ENCODE results near the gene TSPAN10. TPM values are rescaled to one million over a fixed set of nuclear protein-coding genes. Genes with fewer than 3 reads are reported as not detected.

TSPAN10 gene
- total RNA-seq, 1 donor, result 0.10 TPM

- H3K4me3 ChIP-seq (ENCODE audit: low read length), result no peak overlapping the region
- peaks cover 5% of the 10 kb centered on the region for H3K27me3 ChIP-seq (ENCODE audit: insufficient read depth, low read length)
- H3K4me1 ChIP-seq (ENCODE audit: insufficient read depth, low read length), result no peaks in the 10 kb centered on the region
- H3K9me3 ChIP-seq (ENCODE audit: low read depth, low read length), result no peaks in the 10 kb centered on the region
Observed at GRCh38 chr17:81647640-81648012, 10.6 kb downstream of the TSPAN10 start.

GRCh38 chr17:81648013-81648706 lies 11.2 kb downstream of the TSPAN10 start:
- Histone ChIP-seq H3K27me3 (ENCODE audit: insufficient read depth, low read length) (peaks cover 5% of the 10 kb centered on the region), H3K4me1 (ENCODE audit: insufficient read depth, low read length) (peaks cover 4% of the 10 kb centered on the region), H3K9me3 (ENCODE audit: low read depth, low read length) (no peaks in the 10 kb centered on the region), H3K4me3 (ENCODE audit: low read length) (no peak overlapping the region)

GRCh38 chr17:81648707-81649085 lies 11.7 kb downstream of the TSPAN10 start:
- H3K4me3 ChIP-seq (ENCODE audit: low read length), result no peak overlapping the region
- peaks cover 9% of the 10 kb centered on the region for H3K4me1 ChIP-seq (ENCODE audit: insufficient read depth, low read length)
- no peaks in the 10 kb centered on the region for H3K9me3 ChIP-seq (ENCODE audit: low read depth, low read length)
- peaks cover 5% of the 10 kb centered on the region for H3K27me3 ChIP-seq (ENCODE audit: insufficient read depth, low read length)

GRCh38 chr17:81650951-81651350 lies 14.0 kb downstream of the TSPAN10 start:
- peaks cover 5% of the 10 kb centered on the region for H3K27me3 ChIP-seq (ENCODE audit: insufficient read depth, low read length)
- peaks cover 13% of the 10 kb centered on the region for H3K4me1 ChIP-seq (ENCODE audit: insufficient read depth, low read length)
- H3K9me3 ChIP-seq (ENCODE audit: low read depth, low read length), result no peaks in the 10 kb centered on the region
- H3K4me3 ChIP-seq (ENCODE audit: low read length), result no peak overlapping the region

GRCh38 chr17:81651692-81652091 lies 14.7 kb downstream of the TSPAN10 start:
- H3K27me3 ChIP-seq (ENCODE audit: insufficient read depth, low read length), result peaks cover 5% of the 10 kb centered on the region

GRCh38 chr17:81652906-81653771 lies 16.1 kb downstream of the TSPAN10 start:
- peak overlapping the region; percentile 30 for H3K4me3 ChIP-seq (ENCODE audit: low read length)
- H3K4me1 ChIP-seq (ENCODE audit: insufficient read depth, low read length), result peaks cover 18% of the 10 kb centered on the region
- peaks cover 5% of the 10 kb centered on the region for H3K27me3 ChIP-seq (ENCODE audit: insufficient read depth, low read length)
- H3K9me3 ChIP-seq (ENCODE audit: low read depth, low read length), result no peaks in the 10 kb centered on the region

More at GRCh38 chr17:81651692-81652091, 14.7 kb downstream of the TSPAN10 start:
- H3K4me1 ChIP-seq (ENCODE audit: insufficient read depth, low read length), result peaks cover 13% of the 10 kb centered on the region
- no peaks in the 10 kb centered on the region for H3K9me3 ChIP-seq (ENCODE audit: low read depth, low read length)
- no peak overlapping the region for H3K4me3 ChIP-seq (ENCODE audit: low read length)

GRCh38 chr17:81655378-81656117 lies 18.6 kb downstream of the TSPAN10 start:
- Histone ChIP-seq H3K27me3 (ENCODE audit: insufficient read depth, low read length) (no peaks in the 10 kb centered on the region), H3K4me1 (ENCODE audit: insufficient read depth, low read length) (peaks cover 18% of the 10 kb centered on the region), H3K9me3 (ENCODE audit: low read depth, low read length) (no peaks in the 10 kb centered on the region), H3K4me3 (ENCODE audit: low read length) (no peak overlapping the region)

- H3K27me3 ChIP-seq (ENCODE audit: insufficient read depth, low read length), result no peaks in the 10 kb centered on the region
- H3K9me3 ChIP-seq (ENCODE audit: low read depth, low read length), result no peaks in the 10 kb centered on the region
- H3K4me3 ChIP-seq (ENCODE audit: low read length), result no peak within 1 kb of the TSS
- peaks cover 18% of the 10 kb centered on the region for H3K4me1 ChIP-seq (ENCODE audit: insufficient read depth, low read length)
Observed at GRCh38 chr17:81656118-81656743, 19.2 kb downstream of the TSPAN10 start, which contains the start of gene PDE6G. PDE6G (minus strand) TSS chr17:81656542; CDS start chr17:81653305, 3,237 bp downstream.

GRCh38 chr17:81656835-81657234 lies 19.8 kb downstream of the TSPAN10 start:
- Histone ChIP-seq H3K4me3 (ENCODE audit: low read length) (no peak overlapping the region), H3K27me3 (ENCODE audit: insufficient read depth, low read length) (no peaks in the 10 kb centered on the region), H3K4me1 (ENCODE audit: insufficient read depth, low read length) (peaks cover 18% of the 10 kb centered on the region), H3K9me3 (ENCODE audit: low read depth, low read length) (no peaks in the 10 kb centered on the region)

GRCh38 chr17:81659038-81659437 lies 22.0 kb downstream of the TSPAN10 start:
- Histone ChIP-seq H3K4me3 (ENCODE audit: low read length) (no peak overlapping the region), H3K9me3 (ENCODE audit: low read depth, low read length) (no peaks in the 10 kb centered on the region), H3K4me1 (ENCODE audit: insufficient read depth, low read length) (peaks cover 5% of the 10 kb centered on the region), H3K27me3 (ENCODE audit: insufficient read depth, low read length) (no peaks in the 10 kb centered on the region)

GRCh38 chr17:81660441-81660840 lies 23.4 kb downstream of the TSPAN10 start:
- no peaks in the 10 kb centered on the region for H3K9me3 ChIP-seq (ENCODE audit: low read depth, low read length)
- peaks cover 12% of the 10 kb centered on the region for H3K4me1 ChIP-seq (ENCODE audit: insufficient read depth, low read length)
- no peak overlapping the region for H3K4me3 ChIP-seq (ENCODE audit: low read length)
- H3K27me3 ChIP-seq (ENCODE audit: insufficient read depth, low read length), result no peaks in the 10 kb centered on the region

GRCh38 chr17:81662002-81662401 lies 25.0 kb downstream of the TSPAN10 start:
- no peaks in the 10 kb centered on the region for H3K9me3 ChIP-seq (ENCODE audit: low read depth, low read length)
- peaks cover 17% of the 10 kb centered on the region for H3K4me1 ChIP-seq (ENCODE audit: insufficient read depth, low read length)
- H3K27me3 ChIP-seq (ENCODE audit: insufficient read depth, low read length), result no peaks in the 10 kb centered on the region
- H3K4me3 ChIP-seq (ENCODE audit: low read length), result no peak overlapping the region

GRCh38 chr17:81664051-81664470 lies 27.1 kb downstream of the TSPAN10 start:
- Histone ChIP-seq H3K9me3 (ENCODE audit: low read depth, low read length) (no peaks in the 10 kb centered on the region), H3K27me3 (ENCODE audit: insufficient read depth, low read length) (no peaks in the 10 kb centered on the region), H3K4me1 (ENCODE audit: insufficient read depth, low read length) (peaks cover 30% of the 10 kb centered on the region), H3K4me3 (ENCODE audit: low read length) (no peak overlapping the region)

GRCh38 chr17:81665205-81666091 lies 28.5 kb downstream of the TSPAN10 start:
- H3K9me3 ChIP-seq (ENCODE audit: low read depth, low read length), result no peaks in the 10 kb centered on the region
- H3K4me3 ChIP-seq (ENCODE audit: low read length), result peak overlapping the region; percentile 90
- peaks cover 30% of the 10 kb centered on the region for H3K4me1 ChIP-seq (ENCODE audit: insufficient read depth, low read length)
- no peaks in the 10 kb centered on the region for H3K27me3 ChIP-seq (ENCODE audit: insufficient read depth, low read length)

Measured in mononuclear cell (primary cell).